HG03066 (cell line): ENCODE results near the gene WDR93.

Source experiments
- ATAC-seq: cut with Tn5 transposase; IDR thresholded peaks from one replicate; pipeline ENCODE4 v1.9.1; 2021; ENCODE audit warnings: low read depth; ENCODE audit not compliant: unreplicated experiment

The WDR93 gene

GRCh38 chr15:89746386-89746780, 55.8 kb downstream of the WDR93 start:
- no peak for ATAC-seq

DNA sequence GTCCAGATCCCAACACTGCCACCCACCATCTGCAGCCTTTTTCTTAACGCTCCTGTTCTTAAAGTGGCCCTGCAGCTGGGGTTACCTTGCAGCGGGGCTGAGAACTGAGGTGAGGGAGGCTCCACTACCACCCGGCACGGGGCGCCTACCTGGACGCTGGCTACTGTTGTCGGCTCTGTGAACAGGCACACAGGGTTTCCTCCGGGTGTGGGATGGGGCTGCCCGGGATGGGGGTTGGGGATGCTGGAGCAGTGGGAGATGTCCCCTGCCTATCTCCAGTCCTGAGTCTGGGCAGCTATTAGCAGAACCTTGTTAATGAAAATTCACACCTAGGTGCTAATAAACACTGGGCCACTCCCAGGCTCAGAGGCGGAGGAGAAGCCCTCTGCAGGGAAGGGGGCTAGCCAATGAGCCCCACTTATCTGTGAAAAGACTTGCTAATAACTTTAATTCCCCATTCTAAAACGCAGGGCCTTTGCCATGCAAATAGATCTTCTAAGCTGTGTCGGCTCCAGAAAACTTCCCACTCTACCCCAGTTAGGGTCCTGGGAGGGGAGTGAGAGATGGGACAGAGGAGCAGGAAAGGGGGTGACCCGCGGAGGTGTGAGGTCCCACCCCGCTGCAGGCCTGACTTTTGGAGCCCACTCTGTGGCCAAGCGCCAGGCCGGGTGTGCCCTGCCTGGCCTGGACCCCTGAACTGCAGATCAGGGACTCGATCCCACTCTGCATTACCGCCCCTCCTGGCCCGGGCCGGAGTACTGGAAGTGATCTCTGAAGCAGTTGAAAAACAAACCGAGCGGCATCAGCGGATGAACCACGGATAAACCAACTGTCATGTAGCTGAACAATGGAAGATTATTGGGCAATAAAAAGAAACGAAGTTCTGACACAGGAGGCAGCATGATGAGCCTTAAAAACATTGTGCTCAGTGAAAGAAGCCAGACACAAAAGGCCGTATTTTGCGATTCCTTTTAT, 57.4 kb downstream of the WDR93 start:
- no peak for ATAC-seq

GRCh38 chr15:89749054-89749453, 58.4 kb downstream of the WDR93 start:
- ATAC-seq: no peak

DNA sequence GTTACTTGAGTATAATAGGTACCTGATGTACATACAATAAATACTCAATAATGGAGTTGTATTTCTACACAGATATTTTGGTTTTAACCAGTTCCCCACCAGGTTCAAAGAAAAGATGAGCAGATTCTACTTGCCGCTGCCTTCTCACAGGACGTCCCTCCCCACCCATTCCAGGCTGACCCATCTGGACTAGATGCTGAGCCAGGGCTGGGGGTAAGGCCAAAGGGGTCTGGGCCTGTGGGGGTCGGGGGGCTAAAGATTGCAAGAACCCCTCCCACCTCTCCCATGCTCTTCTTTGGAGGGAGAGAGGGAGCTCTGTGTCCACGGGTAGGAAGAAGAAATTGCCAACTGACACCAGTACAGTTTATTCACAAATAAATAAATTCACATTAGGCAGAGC, 58.9 kb downstream of the WDR93 start:
- no peak for ATAC-seq

GRCh38 chr15:89749951-89750559, 59.4 kb downstream of the WDR93 start:
- ATAC-seq: peak; percentile 13

GRCh38 chr15:89750560-89751542, 60.2 kb downstream of the WDR93 start, which contains the start of gene MESP1:
MESP1 (minus strand) TSS chr15:89751249; CDS start chr15:89751231, 18 bp downstream.
- ATAC-seq: peak; percentile 94

- ATAC-seq: no peak
These were observed 61.1 kb downstream of the WDR93 start for GRCh38 chr15:89751748-89752147.

DNA sequence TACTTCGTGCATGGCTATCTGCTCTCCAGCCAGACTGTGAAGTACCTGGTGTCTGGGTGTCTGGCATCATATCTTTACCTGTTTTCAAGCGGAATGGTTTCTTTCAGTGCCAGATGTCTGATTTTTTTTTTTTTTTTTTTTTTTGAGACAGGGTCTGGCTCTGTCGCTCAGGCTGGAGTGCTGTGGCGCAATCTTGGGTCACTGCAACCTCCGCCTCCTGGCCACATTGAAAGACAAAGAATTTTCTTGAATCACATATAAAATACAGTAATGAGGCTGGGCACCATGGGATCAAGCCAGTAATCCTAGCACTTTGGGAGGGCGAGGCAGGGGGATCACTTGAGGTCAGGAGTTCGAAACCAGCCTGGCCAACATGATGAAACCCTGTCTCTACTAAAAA, 63.2 kb downstream of the WDR93 start:
- no peak for ATAC-seq

DNA sequence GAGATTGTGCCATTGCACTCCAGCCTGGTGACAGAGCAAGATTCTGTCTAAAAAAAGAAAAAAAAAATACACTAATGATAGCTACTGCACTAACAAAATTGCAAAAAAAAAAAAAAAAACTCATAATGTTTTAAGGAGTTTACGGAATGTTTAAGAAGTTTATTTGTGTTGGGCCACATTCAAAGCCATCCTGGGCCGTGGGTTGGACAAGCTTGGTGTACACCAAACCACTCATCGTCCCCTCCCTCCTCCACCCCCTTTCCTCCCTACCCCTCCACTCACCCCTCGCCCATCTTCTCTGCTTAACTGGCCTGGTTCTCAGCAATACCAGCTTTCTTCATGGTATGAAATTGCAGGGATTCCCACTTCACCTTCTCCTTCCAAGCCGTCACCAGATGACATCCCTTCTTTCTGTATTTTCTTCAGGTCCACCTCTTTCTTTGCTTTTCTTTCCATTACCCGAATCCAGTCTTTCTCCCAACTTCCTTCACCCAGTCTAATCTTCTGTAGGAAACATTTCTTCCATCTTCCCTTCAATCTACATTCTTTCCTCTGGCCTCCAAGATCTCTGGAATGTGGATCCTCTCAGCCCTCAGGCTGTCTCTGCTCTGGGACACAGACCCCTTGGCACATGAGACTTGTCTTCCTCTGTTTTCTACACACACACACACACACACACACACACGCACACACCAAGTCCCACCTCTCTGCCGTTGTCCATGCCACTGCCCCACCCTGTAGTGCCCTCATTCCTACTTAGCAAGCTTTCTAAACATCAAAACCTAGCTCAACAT, 63.9 kb downstream of the WDR93 start:
- no peak for ATAC-seq

DNA sequence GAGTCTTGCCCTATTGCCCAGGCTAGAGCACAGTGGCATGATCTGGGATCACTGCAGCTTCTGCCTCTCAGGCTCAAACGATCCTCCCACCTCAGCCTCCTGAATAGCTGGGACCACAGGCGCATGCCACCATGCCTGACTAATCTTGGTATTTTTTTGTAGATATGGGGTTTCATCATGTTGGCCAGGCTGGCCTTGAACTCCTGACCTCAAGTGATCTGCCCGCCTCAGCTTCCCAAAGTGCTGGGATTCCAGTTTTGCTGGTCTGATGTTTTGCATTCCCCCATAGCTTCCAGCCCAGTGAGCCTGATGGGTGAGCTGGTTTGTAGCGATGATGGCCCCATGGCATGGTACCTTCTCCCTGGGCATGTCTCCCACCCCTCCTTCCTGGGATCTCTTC, 65.1 kb downstream of the WDR93 start:
- ATAC-seq: no peak

- ATAC-seq: no peak
These were observed 66.3 kb downstream of the WDR93 start for GRCh38 chr15:89756897-89757296.

DNA sequence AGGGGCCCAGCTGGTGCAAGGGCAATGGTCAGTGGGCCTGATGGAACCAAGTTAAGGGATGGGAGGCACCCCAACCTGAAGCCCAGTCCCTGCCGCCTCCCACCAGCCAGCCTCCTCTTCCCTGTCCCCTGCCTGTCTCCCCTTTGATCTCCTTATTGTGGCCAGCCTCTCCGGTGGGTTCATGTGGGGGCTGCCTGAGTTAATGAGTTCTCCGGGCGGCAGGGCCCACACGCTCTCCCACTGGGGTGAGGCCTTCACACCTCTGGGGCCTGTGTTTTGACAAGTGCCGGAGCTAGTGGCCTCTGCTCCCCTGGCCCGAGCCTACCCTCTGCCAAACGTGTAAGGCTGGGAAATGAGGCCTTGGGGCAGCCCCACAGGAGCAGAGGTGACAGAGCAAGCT, 67.7 kb downstream of the WDR93 start:
- ATAC-seq: no peak

DNA sequence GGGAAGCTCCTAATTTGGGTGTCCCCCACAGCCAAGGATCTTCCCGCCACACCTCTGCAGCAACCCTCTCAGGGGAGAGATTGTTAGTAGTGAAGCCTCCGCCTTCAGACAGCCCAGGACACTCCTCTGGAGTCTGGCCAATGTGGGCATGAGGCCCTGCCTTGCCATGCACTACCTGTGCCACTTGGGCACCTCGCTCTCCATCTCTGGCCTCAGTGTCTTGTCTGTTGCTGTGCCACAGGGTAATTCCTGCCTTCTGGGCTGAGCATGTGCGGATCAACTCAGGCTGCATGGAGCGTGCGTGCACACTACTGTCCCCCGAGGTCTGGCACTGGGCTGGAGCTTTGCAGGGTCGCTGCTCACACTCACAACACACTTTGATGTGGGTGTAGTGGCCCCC, 68.4 kb downstream of the WDR93 start:
- no peak for ATAC-seq

- no peak for ATAC-seq
These were observed 69.2 kb downstream of the WDR93 start for GRCh38 chr15:89759835-89760234.

DNA sequence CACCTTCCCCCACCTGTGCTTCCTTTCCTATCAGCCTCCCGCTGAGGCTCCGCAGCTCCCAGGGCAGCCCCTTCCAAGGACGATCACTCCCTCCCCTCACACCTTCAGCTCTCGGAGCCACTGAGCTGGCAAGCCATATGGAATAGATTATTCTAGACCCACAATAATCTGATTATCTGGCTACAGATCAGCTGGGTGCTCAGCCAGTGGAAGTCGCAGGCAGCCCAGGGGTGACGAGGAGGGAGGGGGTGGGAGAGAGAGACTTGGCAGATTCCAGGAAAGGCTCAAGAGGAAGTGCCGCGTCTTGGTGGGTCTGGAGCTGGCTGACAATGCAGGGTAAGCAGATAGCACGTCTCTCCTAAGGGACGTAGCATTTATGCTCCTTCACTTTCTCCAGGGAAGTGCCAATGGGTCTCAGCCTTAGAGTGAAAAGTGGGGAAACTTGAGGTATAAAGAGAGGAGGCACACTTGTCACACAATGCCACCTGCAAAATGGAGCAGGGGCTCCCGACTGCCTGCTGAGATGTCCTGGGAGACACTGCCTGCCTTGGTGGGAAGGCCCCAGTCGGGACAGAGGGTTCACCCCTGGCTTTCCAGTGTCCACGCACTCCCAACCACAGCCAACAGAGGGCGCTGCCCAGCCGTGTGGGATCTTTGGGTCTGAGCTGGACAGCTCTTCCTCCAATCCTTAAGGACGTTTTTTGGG, 69.8 kb downstream of the WDR93 start:
- ATAC-seq: peak; percentile 54

DNA sequence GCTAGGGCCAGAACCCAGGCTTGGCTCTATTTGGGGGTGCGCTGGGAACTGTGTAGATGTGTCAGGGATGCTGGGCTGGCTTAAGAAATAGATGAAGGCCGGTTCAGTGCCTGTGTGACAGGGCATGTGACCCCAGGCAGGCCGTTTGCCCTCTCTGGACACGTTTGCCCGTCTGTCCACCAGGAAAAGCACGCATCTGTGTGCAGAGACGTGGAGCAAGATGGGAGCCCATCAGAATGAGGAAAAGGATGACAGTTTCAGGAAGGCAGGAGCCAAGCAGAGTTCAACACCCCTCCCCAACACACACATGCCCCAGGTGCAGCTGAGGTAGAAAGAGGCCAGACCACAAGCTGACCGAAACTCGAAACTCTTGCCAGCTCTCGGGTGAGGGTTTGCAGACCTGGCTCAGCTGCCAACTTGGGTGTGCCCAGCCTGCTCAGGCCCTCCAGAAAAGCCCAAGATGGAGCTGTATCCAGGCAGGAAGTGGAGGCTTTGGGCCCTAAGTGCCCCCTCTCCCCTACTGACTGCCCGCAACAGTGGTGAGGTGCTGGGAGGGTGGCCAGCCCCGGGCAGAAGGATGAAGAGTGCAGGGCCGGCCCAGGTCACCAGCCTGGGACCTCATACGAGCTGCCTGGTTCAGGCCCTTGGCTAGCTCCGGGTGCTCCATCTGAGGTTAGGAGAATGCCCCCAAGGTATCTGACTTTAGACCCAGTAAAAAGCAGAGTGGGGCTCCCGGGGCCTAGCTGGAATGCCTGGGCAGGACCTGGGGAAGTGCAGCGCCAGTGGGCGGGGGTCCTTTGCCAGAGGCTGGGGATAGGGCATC, 70.6 kb downstream of the WDR93 start:
- ATAC-seq: peak; percentile 40

- no peak for ATAC-seq
These were observed 71.3 kb downstream of the WDR93 start for GRCh38 chr15:89761929-89762328.

- no peak for ATAC-seq
These were observed 75.1 kb downstream of the WDR93 start for GRCh38 chr15:89765694-89766093.
